ENCODE measurements around the gene VWA2. TPM values are rescaled to one million over a fixed set of nuclear protein-coding genes. Genes with fewer than 3 reads are reported as not detected.

Gene VWA2
- total RNA-seq, 1 donor from 2014 or later, result 15.5 TPM

GRCh38 chr10:114271075-114271778, 32.2 kb downstream of the VWA2 start:
- ATAC-seq (peak; percentile 28), DNase-seq (peak; percentile 38)
- Histone ChIP-seq H3K27ac (no peak overlapping the region), H3K4me3 (no peak overlapping the region), H3K27me3 (no peaks in the 10 kb centered on the region), H3K9me3 (no peaks in the 10 kb centered on the region), H3K4me1 (peaks cover 8% of the 10 kb centered on the region), H3K36me3 (no peaks in the 10 kb centered on the region)
- intact Hi-C loops (cut with DNase I), result no loop called here
- no peak for TF ChIP-seq CTCF (IDR thresholded peaks at IDR 0.05)

- ATAC-seq, result peak; percentile 55
- H3K9me3 ChIP-seq, result no peaks in the 10 kb centered on the region
- DNase-seq, result no peak
- H3K4me1 ChIP-seq, result peaks cover 3% of the 10 kb centered on the region
- no peaks in the 10 kb centered on the region for H3K36me3 ChIP-seq
- H3K27me3 ChIP-seq, result no peaks in the 10 kb centered on the region
- H3K27ac ChIP-seq, result no peak overlapping the region
- no peak for TF ChIP-seq CTCF (IDR thresholded peaks at IDR 0.05)
- H3K4me3 ChIP-seq, result no peak overlapping the region
- intact Hi-C loops (cut with DNase I), result no loop called here
Measured at GRCh38 chr10:114271779-114272167, 32.7 kb downstream of the VWA2 start.

- no peak overlapping the region for H3K27ac ChIP-seq
Measured at GRCh38 chr10:114272696-114273095, 33.6 kb downstream of the VWA2 start.

GRCh38 chr10:114273910-114274309, 34.9 kb downstream of the VWA2 start:
- peaks cover 3% of the 10 kb centered on the region for H3K4me1 ChIP-seq
- TF ChIP-seq CTCF (IDR thresholded peaks at IDR 0.05), result no peak
- H3K4me3 ChIP-seq, result no peak overlapping the region
- DNase-seq, result peak; percentile 20
- H3K36me3 ChIP-seq, result no peaks in the 10 kb centered on the region
- ATAC-seq, result no peak
- intact Hi-C loops (cut with DNase I), result no loop called here
- H3K27me3 ChIP-seq, result no peaks in the 10 kb centered on the region
- no peak overlapping the region for H3K27ac ChIP-seq
- H3K9me3 ChIP-seq, result no peaks in the 10 kb centered on the region

More at GRCh38 chr10:114272696-114273095, 33.6 kb downstream of the VWA2 start:
- ATAC-seq (no peak), DNase-seq (peak; percentile 15)
- no peaks in the 10 kb centered on the region for H3K27me3 ChIP-seq
- no peaks in the 10 kb centered on the region for H3K9me3 ChIP-seq
- intact Hi-C loops (cut with DNase I), result no loop called here
- H3K4me3 ChIP-seq, result no peak overlapping the region
- H3K36me3 ChIP-seq, result no peaks in the 10 kb centered on the region
- peaks cover 3% of the 10 kb centered on the region for H3K4me1 ChIP-seq
- TF ChIP-seq CTCF (IDR thresholded peaks at IDR 0.05), result no peak

- H3K27ac ChIP-seq, result no peak overlapping the region
- H3K4me3 ChIP-seq, result no peak overlapping the region
- no peaks in the 10 kb centered on the region for H3K9me3 ChIP-seq
- H3K4me1 ChIP-seq, result peaks cover 3% of the 10 kb centered on the region
- H3K36me3 ChIP-seq, result no peaks in the 10 kb centered on the region
- TF ChIP-seq CTCF (IDR thresholded peaks at IDR 0.05), result no peak
- ATAC-seq, result no peak
- intact Hi-C loops (cut with DNase I), result no loop called here
- H3K27me3 ChIP-seq, result no peaks in the 10 kb centered on the region
- peak; percentile 49 for DNase-seq
Measured at GRCh38 chr10:114274616-114275453, 35.8 kb downstream of the VWA2 start.
